ENCODE data around the gene MEI4. TPM values are rescaled to one million over a fixed set of nuclear protein-coding genes. Genes with fewer than 3 reads are reported as not detected.

MEI4 gene
- total RNA-seq, 1 donor from 2014 or later, result not detected

GRCh38 chr6:77853401-77853800 is 200.6 kb downstream of the MEI4 start:
- Mint-ChIP-seq H3K27ac (ENCODE audit: unreplicated experiment) (no peak overlapping the region), H3K9me3 (ENCODE audit: low read depth) (no peaks in the 10 kb centered on the region), H3K36me3 (ENCODE audit: low read depth) (no peaks in the 10 kb centered on the region), H3K4me3 (ENCODE audit: unreplicated experiment) (no peak overlapping the region), H3K27me3 (ENCODE audit: low read depth) (no peaks in the 10 kb centered on the region), H3K4me1 (ENCODE audit: low read depth) (no peaks in the 10 kb centered on the region)
- no peak for DNase-seq (ENCODE audit: low spot score)
- no peak for TF ChIP-seq CTCF (IDR thresholded peaks at IDR 0.05)

GRCh38 chr6:77856391-77856790 is 203.6 kb downstream of the MEI4 start:
- Mint-ChIP-seq H3K27ac (ENCODE audit: unreplicated experiment) (no peak overlapping the region), H3K27me3 (ENCODE audit: low read depth) (no peaks in the 10 kb centered on the region), H3K9me3 (ENCODE audit: low read depth) (no peaks in the 10 kb centered on the region), H3K4me1 (ENCODE audit: low read depth) (no peaks in the 10 kb centered on the region), H3K36me3 (ENCODE audit: low read depth) (no peaks in the 10 kb centered on the region), H3K4me3 (ENCODE audit: unreplicated experiment) (no peak overlapping the region)
- TF ChIP-seq CTCF (IDR thresholded peaks at IDR 0.05), result no peak
- no peak for DNase-seq (ENCODE audit: low spot score)

GRCh38 chr6:77857421-77857820 is 204.6 kb downstream of the MEI4 start:
- no peak for DNase-seq (ENCODE audit: low spot score)
- H3K9me3 Mint-ChIP-seq (ENCODE audit: low read depth), result peaks cover 5% of the 10 kb centered on the region
- no peak for TF ChIP-seq CTCF (IDR thresholded peaks at IDR 0.05)
- no peaks in the 10 kb centered on the region for H3K4me1 Mint-ChIP-seq (ENCODE audit: low read depth)
- no peaks in the 10 kb centered on the region for H3K36me3 Mint-ChIP-seq (ENCODE audit: low read depth)
- H3K27me3 Mint-ChIP-seq (ENCODE audit: low read depth), result no peaks in the 10 kb centered on the region
- no peak overlapping the region for H3K27ac Mint-ChIP-seq (ENCODE audit: unreplicated experiment)
- H3K4me3 Mint-ChIP-seq (ENCODE audit: unreplicated experiment), result no peak overlapping the region

- TF ChIP-seq CTCF (IDR thresholded peaks at IDR 0.05), result no peak
- Mint-ChIP-seq H3K27me3 (ENCODE audit: low read depth) (no peaks in the 10 kb centered on the region), H3K27ac (ENCODE audit: unreplicated experiment) (no peak overlapping the region), H3K9me3 (ENCODE audit: low read depth) (peaks cover 10% of the 10 kb centered on the region), H3K36me3 (ENCODE audit: low read depth) (no peaks in the 10 kb centered on the region), H3K4me1 (ENCODE audit: low read depth) (peaks cover 14% of the 10 kb centered on the region), H3K4me3 (ENCODE audit: unreplicated experiment) (no peak overlapping the region)
- DNase-seq (ENCODE audit: low spot score), result no peak
Measured at GRCh38 chr6:77876300-77876699, 223.5 kb downstream of the MEI4 start.

- Mint-ChIP-seq H3K27ac (ENCODE audit: unreplicated experiment) (no peak overlapping the region), H3K4me1 (ENCODE audit: low read depth) (peaks cover 17% of the 10 kb centered on the region), H3K36me3 (ENCODE audit: low read depth) (no peaks in the 10 kb centered on the region), H3K4me3 (ENCODE audit: unreplicated experiment) (no peak overlapping the region), H3K27me3 (ENCODE audit: low read depth) (no peaks in the 10 kb centered on the region), H3K9me3 (ENCODE audit: low read depth) (peaks cover 16% of the 10 kb centered on the region)
- TF ChIP-seq CTCF (IDR thresholded peaks at IDR 0.05), result no peak
- DNase-seq (ENCODE audit: low spot score), result no peak
Measured at GRCh38 chr6:77879527-77879926, 226.7 kb downstream of the MEI4 start.

Measured in chondrocyte (in vitro differentiated cells).